Tibial nerve (tissue), 3 donors: Measurements from ENCODE around the gene PSEN2.

Source experiments
- POLR2A ChIP-seq, 2 donors: fragments of 450-650 bp; IDR thresholded peaks; one replicate each; pipeline ENCODE4 v1.6.1; 2017; ENCODE audit warnings: antibody characterized with exemption in 2 of 2, mild to moderate bottlenecking in 2 of 2, moderate library complexity in 2 of 2
- TF ChIP-seq, protein P1 (sequence below), 5 experiments: fragments of 200-600 bp in 3 of 5; fragments of 450-650 bp in 2 of 5; sonication (generic) in 3 of 5; IDR thresholded peaks; one replicate each; pipeline ENCODE4 v1.5.1; 2016 to 2019; ENCODE audit warnings: antibody characterized with exemption in 5 of 5, mild to moderate bottlenecking in 3 of 5, moderate library complexity in 2 of 5

DNA sequence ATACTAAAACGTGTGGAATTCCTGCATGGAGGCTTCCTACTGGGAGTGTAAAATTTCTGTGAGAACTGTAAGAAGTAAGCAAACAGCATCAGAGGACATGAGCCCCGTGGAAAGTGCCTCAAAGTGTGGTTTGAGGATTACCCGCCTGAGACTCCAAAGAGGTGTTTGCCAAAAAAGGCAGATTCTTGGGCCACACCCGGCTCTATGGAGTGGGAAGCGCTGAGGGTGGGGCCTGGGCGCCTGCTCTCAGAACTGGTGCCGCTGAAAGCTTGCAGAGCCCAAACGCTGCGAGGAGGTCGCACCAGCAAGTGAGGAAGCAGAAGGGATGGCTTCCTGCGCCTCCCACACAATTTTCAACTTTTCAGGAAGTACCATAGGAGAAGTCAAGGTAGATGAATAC is 43.0 kb upstream of the PSEN2 start:
- TF ChIP-seq POLR2A (IDR thresholded peaks at IDR 0.05): no peak
- TF ChIP-seq, protein P1, sequence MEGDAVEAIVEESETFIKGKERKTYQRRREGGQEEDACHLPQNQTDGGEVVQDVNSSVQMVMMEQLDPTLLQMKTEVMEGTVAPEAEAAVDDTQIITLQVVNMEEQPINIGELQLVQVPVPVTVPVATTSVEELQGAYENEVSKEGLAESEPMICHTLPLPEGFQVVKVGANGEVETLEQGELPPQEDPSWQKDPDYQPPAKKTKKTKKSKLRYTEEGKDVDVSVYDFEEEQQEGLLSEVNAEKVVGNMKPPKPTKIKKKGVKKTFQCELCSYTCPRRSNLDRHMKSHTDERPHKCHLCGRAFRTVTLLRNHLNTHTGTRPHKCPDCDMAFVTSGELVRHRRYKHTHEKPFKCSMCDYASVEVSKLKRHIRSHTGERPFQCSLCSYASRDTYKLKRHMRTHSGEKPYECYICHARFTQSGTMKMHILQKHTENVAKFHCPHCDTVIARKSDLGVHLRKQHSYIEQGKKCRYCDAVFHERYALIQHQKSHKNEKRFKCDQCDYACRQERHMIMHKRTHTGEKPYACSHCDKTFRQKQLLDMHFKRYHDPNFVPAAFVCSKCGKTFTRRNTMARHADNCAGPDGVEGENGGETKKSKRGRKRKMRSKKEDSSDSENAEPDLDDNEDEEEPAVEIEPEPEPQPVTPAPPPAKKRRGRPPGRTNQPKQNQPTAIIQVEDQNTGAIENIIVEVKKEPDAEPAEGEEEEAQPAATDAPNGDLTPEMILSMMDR (IDR thresholded peaks at IDR 0.05): no peak
